Coronary artery (tissue), 2 donors: Measurements from ENCODE around the gene DPYD.

ENCODE experiments used
- DNase-seq: peaks from one replicate; pipeline ENCODE4 v3.0.0-alpha.2; 2017; ENCODE audit warnings: low spot score
- H3K27ac ChIP-seq, 2 donors: fragments of 200-600 bp; sonication (generic); one replicate each; pipeline ENCODE4 v1.5.1; 2016 to 2019
- H3K4me3 ChIP-seq: fragments of 200-600 bp; sonication (generic); 2 replicates; pipeline ENCODE4 v1.5.1; 2016; ENCODE audit warnings: mild to moderate bottlenecking, moderate library complexity
- TF ChIP-seq, protein P1 (sequence below): fragments of 200-600 bp; sonication (generic); IDR thresholded peaks from one replicate; pipeline ENCODE4 v1.5.1; 2019; ENCODE audit warnings: antibody characterized with exemption

Gene DPYD

DNA sequence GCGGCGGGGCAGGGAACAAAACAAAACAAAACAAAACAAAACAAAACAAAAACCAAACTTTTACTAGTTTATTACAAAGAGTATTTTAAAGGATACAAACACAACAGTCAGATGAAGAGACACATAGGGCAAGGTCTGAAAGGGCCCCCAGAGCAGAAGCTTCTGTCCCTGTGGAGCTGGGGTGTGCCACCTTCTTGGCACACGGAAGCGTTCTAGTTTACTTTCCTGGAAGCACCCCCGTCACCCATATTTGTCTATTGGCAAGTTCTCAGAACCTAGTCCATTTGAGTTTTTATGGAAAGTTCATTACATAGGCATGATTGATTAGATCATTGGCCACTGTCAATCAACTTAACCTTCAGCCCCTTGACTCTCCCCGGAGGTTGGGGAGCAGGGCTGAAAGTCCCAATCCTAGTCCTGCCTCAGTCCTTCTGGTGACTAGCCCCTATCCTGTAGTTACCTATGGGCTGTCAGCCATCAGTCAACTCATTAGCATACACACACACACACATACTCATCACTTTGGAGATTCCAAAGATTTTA is 380.4 kb downstream of the DPYD start:
- no peak for DNase-seq
- H3K27ac ChIP-seq = no peak overlapping the region
- no peak overlapping the region for H3K4me3 ChIP-seq
- TF ChIP-seq, protein P1, sequence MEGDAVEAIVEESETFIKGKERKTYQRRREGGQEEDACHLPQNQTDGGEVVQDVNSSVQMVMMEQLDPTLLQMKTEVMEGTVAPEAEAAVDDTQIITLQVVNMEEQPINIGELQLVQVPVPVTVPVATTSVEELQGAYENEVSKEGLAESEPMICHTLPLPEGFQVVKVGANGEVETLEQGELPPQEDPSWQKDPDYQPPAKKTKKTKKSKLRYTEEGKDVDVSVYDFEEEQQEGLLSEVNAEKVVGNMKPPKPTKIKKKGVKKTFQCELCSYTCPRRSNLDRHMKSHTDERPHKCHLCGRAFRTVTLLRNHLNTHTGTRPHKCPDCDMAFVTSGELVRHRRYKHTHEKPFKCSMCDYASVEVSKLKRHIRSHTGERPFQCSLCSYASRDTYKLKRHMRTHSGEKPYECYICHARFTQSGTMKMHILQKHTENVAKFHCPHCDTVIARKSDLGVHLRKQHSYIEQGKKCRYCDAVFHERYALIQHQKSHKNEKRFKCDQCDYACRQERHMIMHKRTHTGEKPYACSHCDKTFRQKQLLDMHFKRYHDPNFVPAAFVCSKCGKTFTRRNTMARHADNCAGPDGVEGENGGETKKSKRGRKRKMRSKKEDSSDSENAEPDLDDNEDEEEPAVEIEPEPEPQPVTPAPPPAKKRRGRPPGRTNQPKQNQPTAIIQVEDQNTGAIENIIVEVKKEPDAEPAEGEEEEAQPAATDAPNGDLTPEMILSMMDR = no peak

- Histone ChIP-seq H3K27ac (no peak overlapping the region), H3K4me3 (no peak overlapping the region)
- TF ChIP-seq, protein P1 = no peak
- DNase-seq = no peak
Measured at GRCh38 chr1:97538113-97538512, 382.7 kb downstream of the DPYD start.

- no peak overlapping the region for H3K4me3 ChIP-seq
- TF ChIP-seq, protein P1 = no peak
- DNase-seq = no peak
- H3K27ac ChIP-seq = no peak overlapping the region
Measured at GRCh38 chr1:97533358-97533757, 387.5 kb downstream of the DPYD start.

DNA sequence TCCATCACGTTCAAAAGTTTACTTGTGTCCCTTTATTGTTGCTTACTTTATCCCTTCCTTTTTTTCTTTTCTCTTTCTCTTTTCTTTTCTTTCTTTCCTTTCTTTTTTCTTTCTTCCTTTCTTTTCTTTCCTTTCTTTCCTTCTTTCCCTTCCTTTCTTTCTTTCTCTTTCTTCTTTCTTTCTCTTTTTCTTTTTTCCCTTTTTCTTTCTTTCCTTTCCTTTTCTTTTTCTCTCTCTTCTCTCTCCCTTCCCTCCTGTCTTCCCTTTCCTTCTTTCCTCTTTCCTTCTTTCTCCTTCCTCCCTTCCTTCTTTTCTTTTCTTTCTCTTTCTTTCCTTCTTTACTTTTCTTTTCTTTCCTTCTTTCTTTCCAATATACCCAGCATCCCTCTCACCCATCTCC is 391.2 kb downstream of the DPYD start:
- no peak overlapping the region for H3K4me3 ChIP-seq
- no peak overlapping the region for H3K27ac ChIP-seq
- no peak for DNase-seq
- TF ChIP-seq, protein P1 = no peak

- Histone ChIP-seq H3K27ac (no peak overlapping the region), H3K4me3 (no peak overlapping the region)
- no peak for DNase-seq
- TF ChIP-seq, protein P1 = no peak
Measured at GRCh38 chr1:97524211-97524610, 396.6 kb downstream of the DPYD start.

DNA sequence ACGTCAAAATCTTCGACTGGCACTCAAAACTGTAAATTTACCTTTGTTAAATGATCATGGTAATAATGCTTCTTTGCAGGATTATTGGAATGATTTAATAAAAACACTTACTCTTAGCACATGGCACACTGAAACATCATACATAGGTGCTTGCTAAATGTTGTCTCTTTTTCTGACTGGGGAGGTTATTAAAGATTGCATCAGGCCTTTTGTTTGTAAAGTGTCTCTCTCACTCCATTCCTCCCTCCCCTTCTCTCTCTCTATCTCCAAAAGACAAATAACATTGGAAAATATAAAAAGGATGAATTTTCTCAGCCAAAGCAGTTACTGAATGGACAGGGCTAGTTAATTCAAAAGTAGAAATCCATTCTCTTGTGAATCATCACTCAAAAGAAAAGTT is 404.2 kb downstream of the DPYD start:
- TF ChIP-seq, protein P1 = no peak
- H3K27ac ChIP-seq = no peak overlapping the region
- no peak for DNase-seq
- no peak overlapping the region for H3K4me3 ChIP-seq

- no peak for DNase-seq
- H3K27ac ChIP-seq = no peak overlapping the region
- TF ChIP-seq, protein P1 = no peak
- H3K4me3 ChIP-seq = no peak overlapping the region
Measured at GRCh38 chr1:97508653-97509218, 412.1 kb downstream of the DPYD start.
